ENCODE data around the gene F10.

F10 gene

GRCh38 chr13:113117335-113117872 is 5.2 kb upstream of the F10 start:
- no peak for DNase-seq (ENCODE audit: low spot score)

GRCh38 chr13:113117911-113118260 is 4.7 kb upstream of the F10 start:
- no peak for DNase-seq (ENCODE audit: low spot score)

GRCh38 chr13:113118261-113119021 is 4.2 kb upstream of the F10 start:
- DNase-seq (ENCODE audit: low spot score) = no peak

- no peak for DNase-seq (ENCODE audit: low spot score)
These were observed 3.3 kb upstream of the F10 start for GRCh38 chr13:113119166-113119821.

- no peak for DNase-seq (ENCODE audit: low spot score)
These were observed 2.8 kb upstream of the F10 start for GRCh38 chr13:113119822-113120189.

GRCh38 chr13:113120300-113121182 is 2.1 kb upstream of the F10 start:
- DNase-seq (ENCODE audit: low spot score) = no peak

GRCh38 chr13:113121183-113121927 is 1.2 kb upstream of the F10 start:
- no peak for DNase-seq (ENCODE audit: low spot score)

GRCh38 chr13:113121928-113122471 is 599 bp upstream of the F10 start:
- no peak for DNase-seq (ENCODE audit: low spot score)

GRCh38 chr13:113123226-113124201 is 915 bp downstream of the F10 start:
- peak; percentile 59 for DNase-seq (ENCODE audit: low spot score)

- DNase-seq (ENCODE audit: low spot score) = no peak
These were observed 1.8 kb downstream of the F10 start for GRCh38 chr13:113124211-113124970.

- DNase-seq (ENCODE audit: low spot score) = no peak
These were observed 3.1 kb downstream of the F10 start for GRCh38 chr13:113125506-113126264.

- no peak for DNase-seq (ENCODE audit: low spot score)
These were observed 3.9 kb downstream of the F10 start for GRCh38 chr13:113126265-113127150.

GRCh38 chr13:113129480-113129879 is 6.9 kb downstream of the F10 start:
- peak; percentile 55 for DNase-seq (ENCODE audit: low spot score)

- no peak for DNase-seq (ENCODE audit: low spot score)
These were observed 7.5 kb downstream of the F10 start for GRCh38 chr13:113129921-113130750.

- DNase-seq (ENCODE audit: low spot score) = no peak
These were observed 12.7 kb downstream of the F10 start for GRCh38 chr13:113135281-113135760.

- DNase-seq (ENCODE audit: low spot score) = no peak
These were observed 15.2 kb downstream of the F10 start for GRCh38 chr13:113137691-113138298.
